Naive thymus-derived CD8-positive, alpha-beta T cell (primary cell): Measurements from ENCODE around the gene ZNF488. TPM values are rescaled to one million over a fixed set of nuclear protein-coding genes. Genes with fewer than 3 reads are reported as not detected.

Source experiments
- ATAC-seq, 2 donors: fragments of 150-1000 bp; cut with Tn5 transposase in 1 of 2; sonication (Bioruptor Pico), chemical (Tn5 transposase) in 1 of 2; 1 replicate in 1 of 2; 2 replicates in 1 of 2; pipeline ENCODE4 v1.10.0; 2021; ENCODE audit warnings: mild to moderate bottlenecking in 2 of 2, moderate library complexity in 2 of 2
- POLR2A ChIA-PET: fragments of 350-600 bp; sonication (Branson Sonifier 250); formaldehyde crosslinking; loops from one replicate; lab custom pipeline; 2021; ENCODE audit warnings: antibody characterized with exemption; lab: Charles Lee
- DNase-seq, 10 donors: peaks; one replicate each; pipeline versions ENCODE4 v3.0.0 to v3.0.0-alpha.2; 2020 to 2022
- H3K27ac Mint-ChIP-seq, 10 donors: one replicate each; pipeline ENCODE4 v1.8.0; 2020 to 2022; ENCODE audit warnings: mild to moderate bottlenecking in 10 of 10, mixed read lengths in 10 of 10, moderate library complexity in 4 of 10, inconsistent platforms in 1 of 10
- H3K27me3 Mint-ChIP-seq, 5 donors: one replicate each; pipeline ENCODE4 v1.8.0; 2021 to 2022; ENCODE audit warnings: mixed read lengths in 5 of 5
- H3K36me3 Mint-ChIP-seq, 3 donors: one replicate each; pipeline ENCODE4 v1.8.0; 2020 to 2022; ENCODE audit warnings: mixed read lengths in 3 of 3, mild to moderate bottlenecking in 2 of 3, inconsistent platforms in 1 of 3
- H3K4me1 Mint-ChIP-seq, 4 donors: one replicate each; pipeline ENCODE4 v1.8.0; 2021 to 2022; ENCODE audit warnings: mixed read lengths in 4 of 4
- H3K4me3 Mint-ChIP-seq, 10 donors: one replicate each; pipeline ENCODE4 v1.8.0; 2020 to 2022; ENCODE audit warnings: mild to moderate bottlenecking in 10 of 10, mixed read lengths in 10 of 10, moderate library complexity in 6 of 10, inconsistent platforms in 1 of 10
- H3K9me3 Mint-ChIP-seq, 9 donors: one replicate each; pipeline ENCODE4 v1.8.0; 2020 to 2022; ENCODE audit warnings: mixed read lengths in 9 of 9, mild to moderate bottlenecking in 3 of 9, inconsistent platforms in 1 of 9, moderate library complexity in 1 of 9
- polyA plus RNA-seq, 3 donors: library from polyadenylated mRNA; unstranded; fragments of 300-500 nt; fragmentation: Illumina TruSeq; gene quantifications; one replicate each; pipeline ENCODE4 v1.2.3, GENCODE V29; 2021
- total RNA-seq, 8 experiments: library from RNA in 2 of 8; stranded (reverse) in 2 of 8; gene quantifications; one replicate each; pipeline ENCODE4 v1.2.3 and lab custom pipeline; 2021 to 2026

ZNF488 gene
- total and polyA plus RNA-seq, 5 experiments from 2014 or later, result not detected

DNA sequence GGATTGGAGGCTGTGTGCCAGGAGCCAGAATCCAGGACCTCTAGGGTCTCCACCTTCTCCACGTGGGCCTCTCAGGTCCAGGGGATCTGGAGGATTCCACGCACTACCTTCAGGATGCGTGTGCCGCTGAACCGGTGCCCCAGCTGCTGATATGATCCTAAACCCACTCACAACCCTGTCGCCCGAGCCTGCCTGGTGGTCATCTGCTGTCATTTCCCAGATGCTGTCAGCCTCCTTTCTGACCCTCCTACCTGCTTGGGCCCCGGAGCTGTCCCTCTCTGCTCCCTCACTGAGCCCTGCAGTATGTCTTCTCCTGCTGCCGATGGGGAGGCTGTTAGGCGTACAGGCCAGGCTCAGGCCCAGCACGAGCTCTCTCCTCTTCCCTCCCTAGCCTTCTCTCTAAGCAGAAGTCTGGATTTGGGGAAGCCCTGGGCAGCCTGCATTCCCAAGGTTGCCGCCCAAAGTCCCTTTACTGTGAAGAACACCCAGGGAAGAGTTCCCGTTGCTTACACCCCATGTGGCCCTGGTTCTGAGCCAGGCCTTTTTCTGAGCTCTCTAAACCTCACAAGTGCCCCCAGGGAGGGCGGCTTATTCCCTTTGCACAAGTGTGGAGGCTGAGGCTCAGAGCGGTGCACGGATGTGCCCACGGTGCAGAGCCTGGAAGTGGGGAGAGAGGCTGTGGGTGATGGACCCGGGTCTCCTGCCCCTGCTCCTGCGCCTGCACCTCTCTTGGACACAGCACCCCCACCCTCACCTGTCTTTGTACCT, 30.8 kb upstream of the ZNF488 start:
- Mint-ChIP-seq H3K4me3 (no peak overlapping the region), H3K27me3 (no peaks in the 10 kb centered on the region), H3K27ac (peak overlapping the region in 2 of 10 donors; percentile 23 to 64), H3K36me3 (no peaks in the 10 kb centered on the region), H3K9me3 (no peaks in the 10 kb centered on the region), H3K4me1 (no peaks in the 10 kb centered on the region)
- POLR2A ChIA-PET, result no interaction called here
- DNase-seq (no peak), ATAC-seq (no peak)

DNA sequence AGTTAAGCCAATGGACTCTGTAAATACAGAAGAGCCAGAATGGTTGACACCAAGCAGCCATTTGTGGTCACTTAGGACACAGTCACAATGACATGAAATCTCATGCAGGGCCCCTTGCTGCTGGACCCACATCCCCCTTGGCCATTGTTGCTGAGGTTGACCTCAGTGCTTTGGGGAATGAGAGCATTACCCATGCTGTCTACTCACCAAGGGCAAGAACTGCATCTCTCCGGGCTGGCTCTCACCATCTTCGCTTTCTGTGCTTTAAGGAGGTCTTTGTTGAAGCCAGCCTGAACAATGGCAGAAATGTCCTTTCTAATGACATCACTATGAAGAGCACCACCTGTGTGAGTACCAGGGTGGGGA, 30.1 kb upstream of the ZNF488 start:
- DNase-seq (no peak), ATAC-seq (no peak)
- Mint-ChIP-seq H3K4me1 (no peaks in the 10 kb centered on the region), H3K36me3 (no peaks in the 10 kb centered on the region), H3K9me3 (no peaks in the 10 kb centered on the region), H3K27ac (no peak overlapping the region), H3K27me3 (no peaks in the 10 kb centered on the region), H3K4me3 (no peak overlapping the region)
- POLR2A ChIA-PET, result no interaction called here

DNA sequence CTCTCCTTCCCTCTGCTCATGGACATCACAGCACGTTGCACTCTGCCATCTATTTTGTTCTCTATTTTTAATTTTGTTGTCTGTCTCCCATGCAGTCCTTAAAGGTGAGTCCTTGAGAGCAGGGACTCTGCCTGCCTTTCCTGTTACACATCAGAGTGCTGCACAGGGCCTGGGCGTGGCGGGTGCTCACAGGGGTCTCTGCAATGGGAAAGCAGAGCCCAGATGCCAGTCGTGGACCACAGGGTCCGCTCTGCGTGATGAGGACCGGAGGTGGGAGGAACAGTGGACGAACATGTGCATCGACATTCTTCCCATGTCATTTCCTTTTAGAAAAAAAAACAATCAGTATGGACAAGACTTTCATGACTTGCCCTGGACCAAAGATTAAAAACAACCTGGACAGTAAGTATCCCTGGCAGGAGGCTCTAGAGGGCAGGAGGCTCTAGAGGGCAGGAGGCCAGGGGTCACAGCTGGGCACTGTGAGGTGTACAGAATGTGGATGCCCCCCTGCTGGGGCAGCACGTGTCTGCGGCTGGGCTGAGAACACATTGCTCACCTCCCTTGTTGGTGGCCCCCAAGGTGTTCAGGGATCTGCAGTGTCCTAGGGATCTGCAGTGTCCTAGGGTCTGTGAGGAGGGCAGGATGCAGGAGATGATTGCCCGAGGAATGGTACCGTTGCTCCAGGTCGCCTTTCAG, 29.6 kb upstream of the ZNF488 start:
- no peaks in the 10 kb centered on the region for H3K27me3 Mint-ChIP-seq
- DNase-seq (no peak), ATAC-seq (no peak)
- H3K36me3 Mint-ChIP-seq, result no peaks in the 10 kb centered on the region
- no peaks in the 10 kb centered on the region for H3K9me3 Mint-ChIP-seq
- no peak overlapping the region for H3K4me3 Mint-ChIP-seq
- H3K27ac Mint-ChIP-seq, result no peak overlapping the region
- POLR2A ChIA-PET, result no interaction called here
- no peaks in the 10 kb centered on the region for H3K4me1 Mint-ChIP-seq

DNA sequence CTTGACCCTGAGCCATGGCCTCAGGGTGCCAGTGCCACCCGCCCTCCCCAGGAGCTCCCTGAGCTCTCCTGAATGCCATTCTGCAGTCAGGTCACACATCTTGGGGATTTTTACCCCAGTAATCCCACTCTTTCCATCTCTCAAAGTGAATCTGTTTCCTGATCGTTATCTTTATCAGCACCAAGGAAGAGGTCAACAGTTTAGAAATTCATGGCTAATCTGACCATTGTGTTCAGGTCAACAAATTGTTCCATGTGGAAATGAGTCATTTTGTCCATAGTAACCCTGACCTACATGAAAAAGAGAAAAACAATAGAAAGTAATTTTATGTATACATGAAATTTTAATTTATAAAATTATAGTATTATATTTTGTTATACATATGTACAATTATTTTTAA, 28.8 kb upstream of the ZNF488 start:
- Mint-ChIP-seq H3K4me3 (no peak overlapping the region), H3K9me3 (no peaks in the 10 kb centered on the region), H3K27ac (no peak overlapping the region), H3K27me3 (no peaks in the 10 kb centered on the region), H3K36me3 (no peaks in the 10 kb centered on the region), H3K4me1 (no peaks in the 10 kb centered on the region)
- no peak for ATAC-seq
- POLR2A ChIA-PET, result no interaction called here
- no peak for DNase-seq

DNA sequence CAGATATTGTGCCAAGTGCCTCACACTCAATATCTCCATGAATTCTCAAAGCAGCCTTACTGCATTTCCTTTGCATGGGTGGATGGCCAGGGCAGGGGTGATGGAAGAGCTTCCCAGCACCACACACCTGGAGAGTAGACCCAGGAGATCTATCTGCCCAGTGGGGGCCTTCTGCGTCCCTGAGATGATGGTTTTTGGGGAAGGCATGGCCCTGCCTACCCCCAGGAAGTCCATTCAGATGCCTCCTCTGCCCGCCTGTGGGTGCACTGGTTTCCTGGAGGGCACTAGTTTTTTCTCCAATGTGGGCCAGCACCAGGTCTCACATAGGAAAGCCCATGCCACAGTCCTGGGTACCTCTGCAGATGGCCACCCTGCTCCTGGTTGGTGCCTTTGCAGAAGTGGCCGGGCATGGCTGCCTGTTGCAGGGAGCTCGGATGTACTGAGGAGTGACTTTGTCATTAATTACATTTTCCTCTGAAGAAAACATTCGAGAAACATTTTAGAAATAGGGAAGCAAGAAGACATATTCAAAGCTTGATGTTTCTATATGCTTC, 28.2 kb upstream of the ZNF488 start:
- POLR2A ChIA-PET, result no interaction called here
- DNase-seq (no peak), ATAC-seq (no peak)
- no peaks in the 10 kb centered on the region for H3K27me3 Mint-ChIP-seq
- H3K4me1 Mint-ChIP-seq, result no peaks in the 10 kb centered on the region
- H3K4me3 Mint-ChIP-seq, result no peak overlapping the region
- H3K9me3 Mint-ChIP-seq, result no peaks in the 10 kb centered on the region
- no peak overlapping the region for H3K27ac Mint-ChIP-seq
- H3K36me3 Mint-ChIP-seq, result no peaks in the 10 kb centered on the region

DNA sequence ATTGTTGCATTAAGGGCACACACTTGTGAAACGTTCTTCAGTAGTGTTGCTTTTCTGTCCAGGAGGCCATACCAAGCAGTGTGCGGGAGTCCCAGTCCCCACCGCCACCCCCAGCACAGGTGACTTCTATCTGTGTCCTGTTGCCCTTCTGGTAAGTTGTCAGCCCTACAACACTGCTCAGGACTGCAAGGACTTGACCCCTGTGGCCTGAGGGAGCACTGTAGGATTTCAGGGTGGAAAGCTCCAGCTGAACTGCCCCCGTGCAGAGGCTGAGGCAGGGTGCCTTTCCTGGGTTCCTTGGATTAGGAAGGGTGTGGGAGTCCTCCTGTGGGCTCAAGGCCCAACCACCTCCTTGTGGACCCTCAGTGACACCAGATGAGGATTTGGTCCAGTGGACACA, 26.8 kb upstream of the ZNF488 start:
- Mint-ChIP-seq H3K27me3 (no peaks in the 10 kb centered on the region), H3K4me1 (no peaks in the 10 kb centered on the region), H3K27ac (no peak overlapping the region), H3K9me3 (no peaks in the 10 kb centered on the region), H3K4me3 (no peak overlapping the region), H3K36me3 (no peaks in the 10 kb centered on the region)
- POLR2A ChIA-PET, result no interaction called here
- ATAC-seq (no peak), DNase-seq (no peak)

DNA sequence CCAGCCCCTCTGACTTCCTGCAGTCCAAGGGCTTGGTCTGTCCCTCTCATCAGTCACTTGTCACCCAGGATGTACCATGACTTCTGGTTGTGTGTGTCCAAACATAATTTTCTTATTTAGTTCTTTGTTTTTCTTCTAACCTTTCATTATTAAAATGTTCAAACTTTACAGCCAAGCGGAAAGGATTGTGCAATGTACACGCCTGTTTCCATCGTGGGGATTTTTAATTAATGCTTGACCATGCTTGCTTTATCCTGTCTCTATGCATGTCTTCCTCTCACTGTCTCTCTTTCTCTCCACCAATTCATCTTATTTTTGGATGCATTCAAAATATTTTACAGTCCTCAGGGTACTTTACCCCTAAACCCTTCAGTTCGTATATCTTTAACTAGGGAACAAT, 26.2 kb upstream of the ZNF488 start:
- no peaks in the 10 kb centered on the region for H3K9me3 Mint-ChIP-seq

DNA sequence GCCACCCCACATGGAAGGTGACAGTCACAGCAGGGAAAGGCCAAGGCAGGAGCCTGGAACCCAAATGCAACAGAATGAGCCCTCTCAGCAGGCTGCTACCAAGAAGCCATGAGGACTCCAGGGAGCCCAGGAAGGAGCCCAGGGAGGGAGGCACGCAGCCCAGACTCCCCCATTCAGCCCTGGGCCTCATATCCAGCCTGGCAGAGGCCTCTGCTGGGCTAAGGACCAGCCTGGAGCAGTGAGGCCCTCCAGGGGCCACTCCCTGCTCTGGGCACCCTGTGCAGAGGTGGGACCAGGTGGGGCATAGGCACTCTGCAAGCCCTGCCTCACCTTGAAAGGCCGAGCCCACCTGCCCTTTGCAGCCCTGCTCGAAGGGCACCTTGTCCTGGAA, 25.8 kb upstream of the ZNF488 start:
- no peak for DNase-seq
- Mint-ChIP-seq H3K4me3 (no peak overlapping the region), H3K4me1 (no peaks in the 10 kb centered on the region), H3K27me3 (no peaks in the 10 kb centered on the region), H3K27ac (no peak overlapping the region), H3K36me3 (no peaks in the 10 kb centered on the region), H3K9me3 (no peaks in the 10 kb centered on the region)
- POLR2A ChIA-PET, result no interaction called here
- no peak for ATAC-seq

More for the DNA sequence above, 26.2 kb upstream of the ZNF488 start:
- no peaks in the 10 kb centered on the region for H3K36me3 Mint-ChIP-seq
- no peaks in the 10 kb centered on the region for H3K27me3 Mint-ChIP-seq
- H3K4me3 Mint-ChIP-seq, result no peak overlapping the region
- H3K27ac Mint-ChIP-seq, result no peak overlapping the region
- H3K4me1 Mint-ChIP-seq, result no peaks in the 10 kb centered on the region
- ATAC-seq (no peak), DNase-seq (no peak)
- POLR2A ChIA-PET, result no interaction called here

DNA sequence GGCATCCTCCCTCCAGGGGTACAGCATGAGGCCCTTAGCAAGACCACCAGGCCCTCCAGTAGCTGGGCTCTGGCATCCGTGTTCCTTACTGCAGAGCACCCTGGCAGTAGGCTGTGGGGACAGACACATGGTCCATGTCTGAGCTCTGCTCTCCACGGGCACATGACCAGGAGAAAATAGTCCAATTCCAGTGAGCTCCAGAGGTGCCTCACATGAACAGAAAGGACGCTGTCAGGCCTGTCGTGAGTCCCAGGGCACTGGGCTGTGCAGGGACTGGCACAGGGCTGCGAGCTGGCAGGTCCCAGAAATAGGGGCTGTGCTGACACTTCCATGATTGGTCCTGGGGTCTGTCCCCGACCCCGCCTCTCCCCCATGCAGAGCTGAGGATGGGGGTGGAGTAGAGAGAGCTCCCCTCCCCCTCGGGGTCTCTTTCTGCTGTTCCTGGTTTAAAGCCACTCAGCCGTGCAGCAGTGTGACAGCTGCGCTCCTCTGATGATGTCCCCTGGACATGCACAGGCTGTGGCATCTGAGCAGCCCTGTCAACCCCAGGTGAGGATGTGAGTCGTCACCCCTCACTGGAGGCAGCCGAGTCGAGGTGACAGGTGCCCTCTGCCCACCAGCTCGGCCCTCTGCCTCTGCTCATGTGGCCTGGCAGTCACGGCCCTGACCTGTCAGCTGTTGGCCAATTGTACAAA, 25.2 kb upstream of the ZNF488 start:
- H3K27me3 Mint-ChIP-seq, result no peaks in the 10 kb centered on the region

DNA sequence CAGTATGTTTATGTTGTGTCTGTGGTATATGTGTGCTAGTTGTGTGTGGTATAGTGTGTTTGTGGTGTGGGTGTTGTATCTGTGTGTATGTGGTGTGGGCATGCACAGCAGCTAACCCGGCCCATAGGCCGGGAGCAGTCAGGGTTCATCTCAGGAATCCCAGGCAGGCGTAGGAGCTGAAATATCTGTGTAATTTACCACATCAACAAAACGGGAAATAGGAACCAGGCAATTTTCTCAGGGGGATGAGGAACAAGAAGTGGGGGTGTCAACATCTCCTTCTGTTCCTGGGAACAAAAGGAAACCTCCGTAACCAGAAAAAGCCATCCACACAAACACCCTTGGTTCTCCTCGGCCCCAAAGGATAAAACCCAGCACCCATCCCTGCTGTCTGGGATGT, 24.5 kb upstream of the ZNF488 start:
- Mint-ChIP-seq H3K27ac (no peak overlapping the region), H3K4me1 (no peaks in the 10 kb centered on the region), H3K4me3 (no peak overlapping the region), H3K9me3 (no peaks in the 10 kb centered on the region), H3K27me3 (peaks cover 0 to 3% (median 0%) of the 10 kb centered on the region in 5 donors), H3K36me3 (no peaks in the 10 kb centered on the region)
- no peak for DNase-seq
- ATAC-seq, result no peak
- POLR2A ChIA-PET, result no interaction called here

More for the DNA sequence above, 25.2 kb upstream of the ZNF488 start:
- no peak for DNase-seq
- H3K4me1 Mint-ChIP-seq, result no peaks in the 10 kb centered on the region
- H3K9me3 Mint-ChIP-seq, result no peaks in the 10 kb centered on the region
- no peak overlapping the region for H3K27ac Mint-ChIP-seq
- H3K36me3 Mint-ChIP-seq, result no peaks in the 10 kb centered on the region
- ATAC-seq, result no peak
- POLR2A ChIA-PET, result no interaction called here
- H3K4me3 Mint-ChIP-seq, result no peak overlapping the region

DNA sequence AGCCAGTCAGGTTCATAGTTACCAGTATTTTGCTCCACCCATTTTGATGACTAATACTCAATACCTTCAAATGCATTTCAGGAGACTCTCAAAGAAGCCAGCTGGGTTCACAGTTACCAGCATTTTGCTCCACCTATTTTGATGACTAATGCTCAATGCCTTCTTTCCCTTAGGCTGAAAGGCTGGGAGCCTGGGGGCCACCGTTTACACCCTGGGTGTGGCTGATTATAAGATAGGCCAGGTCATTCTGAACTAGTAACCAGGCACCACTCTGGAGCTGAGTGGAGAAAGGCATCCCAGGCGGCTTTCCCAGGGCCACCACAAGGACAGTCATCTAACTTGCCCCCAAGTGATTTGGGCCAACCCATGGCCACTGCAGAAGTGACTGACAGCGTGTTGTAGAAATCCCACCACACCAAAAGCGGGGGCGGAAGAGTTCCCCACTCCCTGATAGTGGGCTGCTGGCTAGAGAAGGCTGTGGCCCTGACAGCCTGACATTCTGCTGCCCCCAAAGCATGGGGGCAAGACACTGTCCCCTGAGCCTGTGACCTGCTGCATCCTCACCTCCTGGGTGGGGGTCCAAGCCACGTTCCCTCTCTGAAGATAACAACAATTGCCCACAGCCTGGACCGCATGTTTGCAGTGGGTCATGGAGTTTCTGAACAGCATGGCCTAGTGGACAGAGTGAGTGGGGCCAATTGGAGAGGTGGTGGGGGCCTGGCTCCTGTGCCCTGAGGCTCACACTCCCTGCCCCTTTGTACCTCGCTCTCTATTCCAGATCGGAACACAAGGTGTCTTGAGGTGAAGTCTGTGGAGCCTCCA, 23.0 kb upstream of the ZNF488 start:
- no peak overlapping the region for H3K4me3 Mint-ChIP-seq
- H3K27ac Mint-ChIP-seq, result no peak overlapping the region
- no peak for ATAC-seq
- POLR2A ChIA-PET, result no interaction called here
- no peaks in the 10 kb centered on the region for H3K9me3 Mint-ChIP-seq
- no peaks in the 10 kb centered on the region for H3K36me3 Mint-ChIP-seq
- H3K27me3 Mint-ChIP-seq, result peaks cover 1 to 10% (median 4%) of the 10 kb centered on the region in 5 donors
- H3K4me1 Mint-ChIP-seq, result peaks cover 0 to 2% (median 0%) of the 10 kb centered on the region in 4 donors
- no peak for DNase-seq

DNA sequence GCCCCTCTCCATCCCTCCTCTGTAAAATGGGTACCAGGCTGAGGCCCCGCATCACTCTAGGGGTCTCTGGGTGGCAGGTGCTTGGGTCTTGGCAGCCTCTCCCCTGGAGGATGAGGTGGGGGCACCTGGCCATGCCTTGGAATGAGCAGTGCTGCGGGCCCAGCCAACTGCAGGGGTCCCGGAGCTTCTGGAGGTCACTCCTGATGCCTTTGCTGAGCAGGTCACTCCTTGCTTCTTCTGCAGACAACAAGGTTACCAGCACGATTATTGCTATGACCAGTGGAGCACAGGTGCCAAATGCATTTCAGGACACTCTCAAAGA, 22.4 kb upstream of the ZNF488 start:
- H3K27me3 Mint-ChIP-seq, result peaks cover 1 to 11% (median 5%) of the 10 kb centered on the region in 5 donors

More for the DNA sequence above, 22.4 kb upstream of the ZNF488 start:
- DNase-seq, result no peak
- Mint-ChIP-seq H3K27ac (no peak overlapping the region), H3K36me3 (no peaks in the 10 kb centered on the region), H3K9me3 (no peaks in the 10 kb centered on the region), H3K4me1 (peaks cover 0 to 2% (median 0%) of the 10 kb centered on the region in 4 donors), H3K4me3 (no peak overlapping the region)
- ATAC-seq, result no peak
- POLR2A ChIA-PET, result no interaction called here
